ENCODE results near the gene AADAT.
"Not testable (repeated sequence)": the region's sequence is repeated elsewhere in the genome, so short reads cannot be mapped to it uniquely, and the experiment has no call there.

The AADAT gene

GRCh38 chr4:170089668-170090351 is at the start of gene AADAT:
AADAT (minus strand) TSS chr4:170089956; CDS start chr4:170089690, 266 bp downstream.
- no peak for DNase-seq

GRCh38 chr4:170138580-170139194 is 48.9 kb upstream of the AADAT start:
- peak; percentile 38 to 54 for DNase-seq

- no peak for DNase-seq
These were observed 48.2 kb upstream of the AADAT start for GRCh38 chr4:170137927-170138326.

DNA sequence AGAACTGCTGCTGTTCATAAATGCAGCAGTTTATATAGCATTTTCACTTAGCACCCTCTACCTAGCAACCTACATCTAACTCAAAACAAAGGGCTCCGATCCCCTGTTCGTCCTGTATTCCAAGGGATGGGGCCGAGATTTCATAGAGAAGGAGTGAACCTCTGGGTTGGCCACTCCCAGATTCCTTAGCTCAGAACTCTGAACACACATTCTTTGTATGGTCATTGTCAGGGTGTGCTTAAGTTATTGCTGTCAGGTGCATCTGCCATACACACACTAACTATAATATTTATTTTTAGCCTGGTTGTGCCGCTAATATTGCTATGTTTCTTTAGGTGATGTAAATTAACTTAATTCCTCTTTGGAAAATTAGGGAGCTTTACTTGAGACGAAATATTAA is 47.7 kb upstream of the AADAT start:
- no peak for DNase-seq

DNA sequence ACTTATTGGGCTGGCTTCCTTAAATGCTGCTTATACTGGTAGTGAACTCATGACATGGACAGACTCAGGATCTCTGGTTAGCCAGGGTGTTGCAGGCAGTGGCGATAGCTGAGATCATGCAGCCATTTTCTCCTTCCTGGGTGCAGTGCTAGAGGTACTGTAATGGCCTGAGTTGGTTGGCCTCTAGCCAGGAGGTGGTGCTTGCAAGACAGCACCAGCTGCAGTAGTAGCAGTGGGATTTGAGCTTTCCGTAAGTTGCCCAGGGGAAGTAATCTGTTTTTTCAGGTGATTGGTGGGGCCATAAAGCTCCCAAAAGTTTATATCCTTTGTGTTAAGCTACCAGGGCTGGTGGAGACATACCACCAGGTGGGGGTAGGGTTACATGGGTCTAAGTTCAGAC is 45.1 kb upstream of the AADAT start:
- DNase-seq: no peak

DNA sequence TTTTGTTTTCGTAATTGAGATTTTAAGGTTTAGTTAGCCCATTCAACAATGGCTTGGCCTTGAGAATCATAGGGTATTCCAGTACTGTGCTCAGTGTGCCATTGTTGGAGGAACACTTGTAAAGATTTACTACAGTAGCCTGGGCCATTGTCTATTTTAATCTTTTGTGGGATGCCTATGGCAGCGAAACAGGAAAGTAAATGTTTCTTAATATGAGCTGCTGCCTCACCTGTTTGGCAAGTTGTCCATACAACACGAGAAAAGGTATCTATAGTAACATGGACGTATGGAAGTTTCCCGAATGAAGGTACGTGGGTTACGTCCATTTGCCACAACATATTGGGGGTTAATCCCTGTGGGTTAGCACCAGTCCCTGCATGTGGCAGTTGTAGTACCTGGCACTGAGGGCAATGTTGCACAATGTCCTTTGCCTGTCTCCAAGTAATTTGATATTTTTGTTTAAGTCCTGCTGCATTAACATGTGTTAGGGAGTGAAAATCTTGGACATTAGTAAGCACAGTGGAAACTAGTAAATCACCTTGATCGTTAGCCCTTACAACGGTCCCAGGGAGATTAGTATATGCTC is 38.6 kb upstream of the AADAT start:
- no peak for DNase-seq

DNA sequence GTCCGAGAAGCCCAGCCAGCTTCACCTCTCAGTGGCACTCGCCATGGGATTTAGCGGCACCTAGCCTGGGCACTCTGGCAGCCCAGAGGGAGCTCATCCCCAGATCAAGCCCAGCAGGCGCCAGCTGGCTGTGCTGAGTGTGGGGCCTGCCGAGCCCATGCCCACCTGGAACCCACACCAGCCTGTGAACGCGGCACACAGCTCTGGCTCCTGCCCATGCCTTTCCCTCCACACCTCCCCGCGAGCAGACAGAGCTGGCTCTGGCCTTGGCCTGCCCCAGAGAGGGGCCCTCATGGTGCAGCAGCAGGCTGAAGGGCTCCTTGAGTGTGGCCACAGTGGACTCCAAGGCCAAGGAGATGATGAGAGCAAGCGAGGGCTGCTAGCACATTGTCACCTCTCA is 38.0 kb upstream of the AADAT start:
- no peak for DNase-seq

DNA sequence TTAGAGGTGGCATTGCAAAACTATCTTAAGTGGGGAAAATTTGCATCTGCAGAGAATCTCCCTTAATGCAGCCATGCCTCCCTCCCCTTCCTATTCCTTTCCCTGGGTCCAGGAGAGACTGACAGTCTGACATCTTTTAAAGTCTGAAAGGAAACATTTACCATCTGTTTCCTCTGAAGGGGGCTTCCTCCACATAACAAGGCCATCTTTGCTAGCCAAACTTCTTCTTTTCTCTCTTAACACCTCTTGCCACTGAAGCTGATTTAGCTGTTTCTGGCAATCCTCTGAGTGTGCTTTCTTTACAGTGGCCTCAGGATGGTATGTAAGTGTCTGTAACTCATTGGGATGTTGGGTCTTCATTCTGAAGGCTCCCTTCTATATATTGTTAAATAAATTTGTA is 34.6 kb upstream of the AADAT start:
- DNase-seq: no peak

DNA sequence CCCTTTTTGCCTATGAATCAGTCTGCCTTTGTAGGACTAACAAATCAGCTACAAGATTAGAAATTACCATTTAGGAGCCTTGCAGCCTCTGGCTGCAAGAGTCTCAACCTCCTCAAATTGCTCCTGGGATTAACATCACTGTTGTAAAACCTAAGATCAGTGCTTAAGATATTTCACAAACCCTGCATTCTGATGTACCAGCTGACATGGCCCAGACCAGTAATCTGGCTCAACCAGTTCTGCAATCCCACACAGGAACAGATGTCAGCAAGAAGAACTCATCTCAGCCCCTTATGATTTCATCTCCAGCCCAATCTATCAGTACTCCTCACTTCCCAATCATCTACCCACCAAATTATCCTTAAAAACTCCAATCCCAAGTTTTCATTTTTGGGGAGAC is 32.5 kb upstream of the AADAT start:
- DNase-seq: no peak

DNA sequence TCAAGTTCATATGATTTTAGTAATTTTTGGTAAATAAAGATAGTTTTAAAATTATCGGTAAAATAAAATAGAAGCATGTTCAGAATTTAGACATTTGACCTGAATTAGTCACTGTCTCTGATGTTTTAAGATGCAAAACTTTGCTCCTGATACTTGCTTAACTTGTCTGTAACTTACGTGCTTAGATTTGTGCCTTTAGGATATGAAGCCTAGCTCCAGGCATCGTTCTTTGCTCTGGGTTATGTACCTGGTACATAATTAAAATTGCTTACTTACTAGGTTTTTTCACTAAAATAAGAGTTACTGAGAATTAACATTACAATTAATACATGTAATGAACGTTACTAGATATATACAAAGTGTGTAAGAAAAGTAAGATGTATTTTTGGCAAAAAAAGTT is 24.9 kb upstream of the AADAT start:
- DNase-seq: no peak

DNA sequence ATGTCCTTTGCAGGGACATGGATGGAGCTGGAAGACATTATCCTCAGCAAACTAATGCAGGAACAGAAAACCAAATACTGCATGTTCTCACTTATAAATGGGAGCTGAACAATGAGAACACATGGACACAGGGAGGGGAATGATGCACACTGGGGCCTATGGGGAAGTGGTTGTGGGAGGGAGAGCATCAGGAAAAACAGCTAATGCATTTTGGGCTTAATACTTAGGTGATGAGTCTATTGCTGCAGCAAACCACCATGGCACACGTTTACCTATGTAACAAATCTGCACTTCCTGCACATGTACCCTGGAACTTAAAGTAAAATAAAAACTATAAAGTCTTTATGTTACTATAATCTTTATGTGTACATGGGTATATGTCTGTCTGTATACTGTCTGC is 24.4 kb upstream of the AADAT start:
- not testable (repeated sequence) for DNase-seq

DNA sequence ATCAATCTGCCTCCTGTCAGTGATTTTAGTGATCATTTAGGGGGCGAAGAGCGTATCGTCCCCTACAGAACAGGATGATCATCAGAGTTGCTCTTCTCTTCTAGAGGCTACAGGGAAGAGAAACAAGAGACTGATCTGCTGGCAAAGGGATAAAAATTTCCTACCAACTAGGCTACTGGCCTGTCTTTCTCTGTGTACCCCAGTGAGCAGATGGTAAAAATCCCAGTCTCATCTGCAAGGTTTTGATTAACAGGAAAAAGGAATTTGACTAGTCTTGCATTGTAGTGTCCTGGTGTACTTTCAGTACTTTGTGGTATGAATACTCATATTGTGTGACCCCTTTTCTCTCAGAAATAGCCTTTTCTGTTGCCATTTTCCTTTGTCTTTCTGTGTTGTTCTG is 21.8 kb upstream of the AADAT start:
- no peak for DNase-seq

GRCh38 chr4:170111085-170111484 is 21.3 kb upstream of the AADAT start:
- no peak for DNase-seq

- DNase-seq: no peak
These were observed 20.5 kb upstream of the AADAT start for GRCh38 chr4:170110285-170110672.

GRCh38 chr4:170109586-170110284 is 20.0 kb upstream of the AADAT start:
- no peak for DNase-seq

- no peak for DNase-seq
These were observed 17.1 kb upstream of the AADAT start for GRCh38 chr4:170106900-170107299.

- DNase-seq: no peak
These were observed 12.7 kb upstream of the AADAT start for GRCh38 chr4:170102426-170102825.

- not testable (repeated sequence) for DNase-seq
These were observed 8.4 kb upstream of the AADAT start for GRCh38 chr4:170098171-170098570.

GRCh38 chr4:170097681-170098080 is 7.9 kb upstream of the AADAT start:
- no peak for DNase-seq

- DNase-seq: no peak
These were observed 4.3 kb upstream of the AADAT start for GRCh38 chr4:170093973-170094535.

- DNase-seq: no peak
These were observed 1.4 kb upstream of the AADAT start for GRCh38 chr4:170091069-170091696.

- no peak for DNase-seq
These were observed 746 bp upstream of the AADAT start for GRCh38 chr4:170090352-170091052.

Data from activated CD4-positive, alpha-beta T cell treated with anti-CD3 and anti-CD28 coated beads for 4 hours (primary cell).